22Rv1 (cell line): ENCODE measurements around the gene BAG3.

ENCODE experiments used
- ZFX ChIP-seq: fragments of 450-650 bp; IDR thresholded peaks from 2 replicates; pipeline ENCODE4 v1.6.1; 2017; ENCODE audit warnings: antibody characterized with exemption, borderline replicate concordance
- TF ChIP-seq, protein P1 (sequence below): fragments of 450-650 bp; IDR thresholded peaks from 2 replicates; pipeline ENCODE4 v1.5.1; 2017; ENCODE audit warnings: mild to moderate bottlenecking

GRCh38 chr10:119653209-119653608 lies 2.0 kb downstream of the BAG3 start:
- TF ChIP-seq, protein P1, sequence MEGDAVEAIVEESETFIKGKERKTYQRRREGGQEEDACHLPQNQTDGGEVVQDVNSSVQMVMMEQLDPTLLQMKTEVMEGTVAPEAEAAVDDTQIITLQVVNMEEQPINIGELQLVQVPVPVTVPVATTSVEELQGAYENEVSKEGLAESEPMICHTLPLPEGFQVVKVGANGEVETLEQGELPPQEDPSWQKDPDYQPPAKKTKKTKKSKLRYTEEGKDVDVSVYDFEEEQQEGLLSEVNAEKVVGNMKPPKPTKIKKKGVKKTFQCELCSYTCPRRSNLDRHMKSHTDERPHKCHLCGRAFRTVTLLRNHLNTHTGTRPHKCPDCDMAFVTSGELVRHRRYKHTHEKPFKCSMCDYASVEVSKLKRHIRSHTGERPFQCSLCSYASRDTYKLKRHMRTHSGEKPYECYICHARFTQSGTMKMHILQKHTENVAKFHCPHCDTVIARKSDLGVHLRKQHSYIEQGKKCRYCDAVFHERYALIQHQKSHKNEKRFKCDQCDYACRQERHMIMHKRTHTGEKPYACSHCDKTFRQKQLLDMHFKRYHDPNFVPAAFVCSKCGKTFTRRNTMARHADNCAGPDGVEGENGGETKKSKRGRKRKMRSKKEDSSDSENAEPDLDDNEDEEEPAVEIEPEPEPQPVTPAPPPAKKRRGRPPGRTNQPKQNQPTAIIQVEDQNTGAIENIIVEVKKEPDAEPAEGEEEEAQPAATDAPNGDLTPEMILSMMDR: no peak
- TF ChIP-seq ZFX: no peak
